ENCODE data around the gene GDPD4. TPM values are rescaled to one million over a fixed set of nuclear protein-coding genes. Genes with fewer than 3 reads are reported as not detected.

Gene GDPD4
- total RNA-seq, 4 donors from 2014 or later = not detected

DNA sequence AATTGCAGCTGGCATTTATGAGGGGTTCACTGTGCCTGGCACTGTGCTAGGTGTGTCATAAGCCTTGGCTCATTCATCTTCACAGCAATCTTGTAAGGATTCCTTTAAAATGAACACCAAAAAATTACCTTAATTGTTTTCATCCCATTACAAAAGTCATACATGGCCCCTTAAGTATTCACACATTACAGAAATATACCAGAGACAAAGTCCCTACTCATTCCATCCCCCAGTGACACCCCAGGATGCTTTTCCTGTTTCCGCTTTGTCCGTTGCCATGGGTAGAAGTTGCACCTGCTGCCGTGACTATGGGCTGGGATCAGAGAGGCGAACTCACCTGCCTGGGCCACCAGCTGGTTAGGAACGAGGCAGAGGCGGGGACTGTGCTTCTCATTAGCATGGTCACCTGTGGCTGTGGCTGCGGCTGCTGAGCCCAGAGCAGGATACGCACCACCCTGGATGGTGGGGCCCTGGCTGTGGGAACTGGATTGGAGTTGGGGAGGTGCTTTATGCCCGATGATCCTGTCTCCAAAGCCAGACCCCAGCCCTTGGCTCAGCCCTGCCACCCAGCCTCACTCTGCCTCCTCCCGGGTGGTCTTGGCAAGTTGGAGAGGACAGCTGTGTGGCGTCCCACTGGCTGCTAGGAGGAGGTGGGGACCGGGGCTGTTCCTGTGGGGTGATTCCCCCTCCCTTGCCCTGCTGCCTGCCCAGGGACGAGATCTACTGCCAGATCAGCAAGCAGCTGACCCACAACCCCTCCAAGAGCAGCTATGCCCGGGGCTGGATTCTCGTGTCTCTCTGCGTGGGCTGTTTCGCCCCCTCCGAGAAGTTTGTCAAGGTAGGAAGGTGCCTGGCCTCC, 112.6 kb downstream of the GDPD4 start:
- Histone ChIP-seq H3K27me3 (no peaks in the 10 kb centered on the region), H3K36me3 (peaks cover 0 to 9% (median 0%) of the 10 kb centered on the region in 3 donors), H3K4me3 (no peak overlapping the region), H3K4me1 (peaks cover 0 to 7% (median 0%) of the 10 kb centered on the region in 4 donors), H3K27ac (no peak overlapping the region), H3K9me3 (no peaks in the 10 kb centered on the region)
- TF ChIP-seq POLR2A (IDR thresholded peaks at IDR 0.05) (no peak), EP300 (IDR thresholded peaks at IDR 0.05) (no peak)
- TF ChIP-seq, protein P1, sequence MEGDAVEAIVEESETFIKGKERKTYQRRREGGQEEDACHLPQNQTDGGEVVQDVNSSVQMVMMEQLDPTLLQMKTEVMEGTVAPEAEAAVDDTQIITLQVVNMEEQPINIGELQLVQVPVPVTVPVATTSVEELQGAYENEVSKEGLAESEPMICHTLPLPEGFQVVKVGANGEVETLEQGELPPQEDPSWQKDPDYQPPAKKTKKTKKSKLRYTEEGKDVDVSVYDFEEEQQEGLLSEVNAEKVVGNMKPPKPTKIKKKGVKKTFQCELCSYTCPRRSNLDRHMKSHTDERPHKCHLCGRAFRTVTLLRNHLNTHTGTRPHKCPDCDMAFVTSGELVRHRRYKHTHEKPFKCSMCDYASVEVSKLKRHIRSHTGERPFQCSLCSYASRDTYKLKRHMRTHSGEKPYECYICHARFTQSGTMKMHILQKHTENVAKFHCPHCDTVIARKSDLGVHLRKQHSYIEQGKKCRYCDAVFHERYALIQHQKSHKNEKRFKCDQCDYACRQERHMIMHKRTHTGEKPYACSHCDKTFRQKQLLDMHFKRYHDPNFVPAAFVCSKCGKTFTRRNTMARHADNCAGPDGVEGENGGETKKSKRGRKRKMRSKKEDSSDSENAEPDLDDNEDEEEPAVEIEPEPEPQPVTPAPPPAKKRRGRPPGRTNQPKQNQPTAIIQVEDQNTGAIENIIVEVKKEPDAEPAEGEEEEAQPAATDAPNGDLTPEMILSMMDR (IDR thresholded peaks at IDR 0.05) = peak in 1 of 5 experiments; percentile 3
- DNase-seq (ENCODE audit: low spot score in 2 of 2) = no peak
- 87 to 88% methylated on average over 13 to 18 of the region's 18 CpGs for WGBS, 2 donors

DNA sequence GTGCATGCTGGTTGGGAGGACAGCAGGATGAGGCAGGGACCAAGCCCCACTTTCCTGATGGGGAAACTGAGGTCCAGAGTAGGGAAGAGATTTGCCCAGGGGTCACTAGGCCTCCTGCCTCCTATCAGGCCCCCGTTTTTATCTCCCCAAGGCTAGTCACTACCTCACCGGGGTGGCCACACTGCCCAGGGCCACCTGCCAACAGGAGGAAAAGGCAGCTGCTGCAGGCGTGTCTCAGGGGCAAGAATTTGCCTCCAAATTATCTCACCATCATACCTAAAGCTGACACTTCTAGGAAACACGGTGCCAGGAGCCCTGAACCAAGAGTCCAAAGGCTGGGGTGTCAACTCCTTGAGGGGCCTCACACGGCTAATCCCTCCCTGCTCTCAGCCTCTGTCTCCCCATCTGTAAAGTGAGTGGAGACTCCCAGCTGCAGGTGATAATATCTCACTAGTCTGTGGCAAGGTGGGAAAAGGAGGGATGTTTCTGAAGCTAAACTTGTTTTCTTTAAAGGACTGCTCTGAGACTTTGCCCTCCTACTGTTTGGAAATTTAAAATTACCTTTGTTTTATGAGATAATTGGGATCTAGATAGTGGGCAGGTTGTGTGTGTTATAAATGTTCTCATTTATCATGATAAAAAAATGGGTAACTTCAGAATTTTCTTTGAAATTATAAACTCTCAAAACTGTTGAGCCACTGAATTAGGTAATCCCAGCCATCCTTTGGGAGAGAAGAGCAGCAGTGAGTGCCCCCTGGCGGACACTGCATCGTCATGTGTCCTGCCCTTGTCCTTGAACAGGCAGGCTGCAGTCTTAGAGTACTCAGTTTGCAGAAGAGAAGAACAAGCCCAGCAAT, 113.5 kb downstream of the GDPD4 start:
- TF ChIP-seq POLR2A (IDR thresholded peaks at IDR 0.05) = no peak
- TF ChIP-seq, protein P1 (IDR thresholded peaks at IDR 0.05) = peak; percentile 78 to 90 (median 86)
- Histone ChIP-seq H3K4me1 (peaks cover 0 to 7% (median 0%) of the 10 kb centered on the region in 4 donors), H3K27me3 (no peaks in the 10 kb centered on the region), H3K9me3 (no peaks in the 10 kb centered on the region), H3K27ac (no peak overlapping the region), H3K4me3 (no peak overlapping the region), H3K36me3 (peaks cover 0 to 9% (median 0%) of the 10 kb centered on the region in 3 donors)
- DNase-seq (ENCODE audit: low spot score in 2 of 2) = peak; percentile 76 to 87
- 53 to 59% methylated on average over 7 of the region's 7 CpGs for WGBS, 2 donors

DNA sequence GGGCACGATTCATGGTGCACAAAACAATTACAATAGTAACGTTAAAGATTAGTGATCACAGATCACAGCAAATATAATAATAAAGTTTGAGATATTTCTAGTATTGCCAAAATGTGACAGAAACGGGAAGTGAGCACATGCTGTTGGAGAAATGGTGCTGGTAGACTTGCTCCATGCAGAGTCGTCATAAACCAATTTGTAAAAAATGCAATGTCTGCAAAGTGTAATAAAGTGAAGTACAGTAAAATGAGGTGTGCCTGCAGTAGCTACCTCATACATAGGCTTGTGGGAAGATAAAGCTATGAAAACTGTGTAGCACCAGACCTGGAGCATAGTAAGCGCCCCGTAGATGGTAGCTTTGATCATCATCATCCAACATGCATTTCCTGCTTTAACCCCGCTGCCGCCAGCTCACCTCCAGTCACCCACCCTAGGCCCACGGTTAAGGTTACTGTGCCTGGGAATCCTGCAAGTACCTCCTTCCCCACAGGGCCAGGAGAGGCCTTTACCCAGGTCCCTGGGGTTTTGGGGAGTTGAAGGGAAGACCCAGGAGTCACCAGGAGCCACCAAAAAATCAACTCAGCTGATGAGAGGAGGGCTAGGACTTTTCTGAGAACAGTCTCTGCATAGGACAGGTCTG, 114.3 kb downstream of the GDPD4 start:
- 89 to 91% methylated on average over 9 of the region's 9 CpGs for WGBS, 2 donors
- TF ChIP-seq, protein P1 (IDR thresholded peaks at IDR 0.05) = no peak
- TF ChIP-seq EP300 (IDR thresholded peaks at IDR 0.05) (no peak), POLR2A (IDR thresholded peaks at IDR 0.05) (no peak)
- Histone ChIP-seq H3K4me3 (no peak overlapping the region), H3K27ac (no peak overlapping the region), H3K27me3 (no peaks in the 10 kb centered on the region), H3K4me1 (peaks cover 0 to 7% (median 0%) of the 10 kb centered on the region in 4 donors), H3K9me3 (no peaks in the 10 kb centered on the region), H3K36me3 (peaks cover 0 to 9% (median 0%) of the 10 kb centered on the region in 3 donors)
- no peak for DNase-seq (ENCODE audit: low spot score in 2 of 2)

DNA sequence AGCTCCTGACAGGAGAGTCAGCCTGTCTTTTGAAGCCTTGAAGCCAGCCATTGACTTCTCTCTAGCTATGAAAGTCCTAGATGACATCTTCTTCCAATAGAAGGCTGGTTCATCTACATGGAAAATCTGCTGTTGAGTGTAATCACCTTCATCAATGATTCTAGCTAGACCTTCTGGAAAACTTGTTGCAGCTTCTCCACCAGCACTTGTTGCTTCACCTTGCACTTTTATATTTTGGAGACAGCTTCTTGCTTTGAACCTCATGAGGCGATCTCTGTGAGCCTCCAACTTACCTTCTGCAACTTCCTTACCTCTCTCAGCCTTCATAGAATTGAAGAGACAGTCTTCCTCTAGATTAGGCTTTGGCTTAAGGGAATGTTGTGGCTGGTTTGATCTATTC, 115.2 kb downstream of the GDPD4 start:
- H3K4me3 ChIP-seq = no peak overlapping the region
- DNase-seq (ENCODE audit: low spot score in 2 of 2) = no peak
- TF ChIP-seq EP300 (IDR thresholded peaks at IDR 0.05) = no peak
- TF ChIP-seq, protein P1 (IDR thresholded peaks at IDR 0.05) = no peak
- no peak for TF ChIP-seq POLR2A (IDR thresholded peaks at IDR 0.05)
- 94 to 96% methylated on average over 1 of the region's 1 CpG for WGBS, 2 donors
- no peaks in the 10 kb centered on the region for H3K9me3 ChIP-seq
- peaks cover 0 to 7% (median 0%) of the 10 kb centered on the region in 4 donors for H3K4me1 ChIP-seq
- H3K27me3 ChIP-seq = no peaks in the 10 kb centered on the region
- H3K36me3 ChIP-seq = peaks cover 0 to 6% (median 0%) of the 10 kb centered on the region in 3 donors
- no peak overlapping the region for H3K27ac ChIP-seq
